B cell (primary cell): ENCODE results near the gene NIP7. TPM values are rescaled to one million over a fixed set of nuclear protein-coding genes. Genes with fewer than 3 reads are reported as not detected.

Experiments used
- ATAC-seq: fragments of 200-7000 bp; cut with Tn5 transposase; one replicate; pipeline ENCODE4 v1.10.0; 2021; ENCODE audit warnings: low read depth, mild to moderate bottlenecking, moderate number of reproducible peaks, moderate library complexity
- CTCF ChIA-PET: fragments of 350-600 bp; sonication (Branson Sonifier 250); formaldehyde crosslinking; loops from one replicate; lab custom pipeline; 2021; ENCODE audit warnings: antibody characterized with exemption, inconsistent platforms; lab: Charles Lee
- POLR2A ChIA-PET: fragments of 350-600 bp; sonication (Branson Sonifier 250); formaldehyde crosslinking; loops from one replicate; lab custom pipeline; 2021; ENCODE audit warnings: antibody characterized with exemption; lab: Charles Lee
- DNase-seq: peaks from one replicate; pipeline ENCODE4 v3.0.0; 2013
- H2AFZ ChIP-seq: 2 replicates; pipeline ENCODE4 v1.6.1; 2012; ENCODE audit warnings: mild to moderate bottlenecking, low read depth, low read length; ENCODE audit not compliant: insufficient read depth, poor library complexity, severe bottlenecking
- H3K27ac ChIP-seq, 2 donors: 1 replicate in 1 of 2; 2 replicates in 1 of 2; pipeline ENCODE4 v1.5.1; 2012 to 2013; ENCODE audit warnings: low read length in 2 of 2, mild to moderate bottlenecking in 2 of 2, moderate library complexity in 1 of 2
- H3K27me3 ChIP-seq, 4 experiments: fragments of 200-600 bp in 1 of 4; sonication (generic) in 1 of 4; replicated peaks in 1 of 4; 1 replicate in 2 of 4; 2 replicates in 2 of 4; pipeline versions ENCODE4 v1.6.1 to v1.7.0; 2013 to 2016; ENCODE audit warnings: low read length in 3 of 4, mild to moderate bottlenecking in 2 of 4, mixed read lengths in 1 of 4, moderate library complexity in 1 of 4; ENCODE audit not compliant: insufficient read depth in 4 of 4, control insufficient read depth in 3 of 4; ENCODE audit errors: control extremely low read depth in 1 of 4
- H3K36me3 ChIP-seq, 2 experiments: replicated peaks in 1 of 2; 1 replicate in 1 of 2; 2 replicates in 1 of 2; pipeline versions ENCODE4 v1.6.1 to v1.7.1; 2013; ENCODE audit warnings: low read length in 1 of 2; ENCODE audit not compliant: insufficient read depth in 2 of 2, control insufficient read depth in 1 of 2; ENCODE audit errors: control extremely low read depth in 1 of 2, extremely low read depth in 1 of 2
- H3K4me1 ChIP-seq, 2 donors: fragments of 200-600 bp in 1 of 2; sonication (generic) in 1 of 2; 1 replicate in 1 of 2; 2 replicates in 1 of 2; pipeline versions ENCODE4 v1.5.1 to v1.6.1; 2013 to 2017; ENCODE audit warnings: low read length in 2 of 2; ENCODE audit not compliant: control insufficient read depth in 2 of 2, insufficient read depth in 2 of 2
- H3K4me2 ChIP-seq: replicated peaks from 2 replicates; pipeline ENCODE3; 2012; ENCODE audit warnings: mild to moderate bottlenecking, low read depth, low read length; ENCODE audit not compliant: poor library complexity, severe bottlenecking
- H3K4me3 ChIP-seq, 5 experiments: fragments of 200-600 bp in 1 of 5; sonication (generic) in 1 of 5; 1 replicate in 3 of 5; 2 replicates in 2 of 5; pipeline versions ENCODE4 v1.5.1 to v1.7.0; 2011 to 2016; ENCODE audit warnings: low read length in 4 of 5, mild to moderate bottlenecking in 4 of 5, low read depth in 2 of 5, control low read depth in 1 of 5, moderate library complexity in 1 of 5; ENCODE audit not compliant: insufficient read depth in 1 of 5; ENCODE audit errors: control extremely low read depth in 1 of 5, extremely low read depth in 1 of 5
- H3K79me2 ChIP-seq: fragments of 200-600 bp; sonication (generic); one replicate; pipeline ENCODE4 v1.6.0; 2016; ENCODE audit warnings: low read length; ENCODE audit not compliant: control insufficient read depth, insufficient read depth
- H3K9ac ChIP-seq: fragments of 200-600 bp; sonication (generic); 2 replicates; pipeline ENCODE4 v1.6.1; 2017; ENCODE audit warnings: mild to moderate bottlenecking, low read length, moderate library complexity
- H3K9me3 ChIP-seq, 3 donors: one replicate each; pipeline versions ENCODE4 v1.6.1 to v1.7.1; 2013; ENCODE audit warnings: low read length in 2 of 3; ENCODE audit not compliant: control insufficient read depth in 2 of 3, insufficient read depth in 1 of 3; ENCODE audit errors: control extremely low read depth in 1 of 3
- H4K20me1 ChIP-seq: 2 replicates; pipeline ENCODE4 v1.6.0; 2012; ENCODE audit warnings: mild to moderate bottlenecking, low read length; ENCODE audit not compliant: insufficient read depth, control insufficient read depth, poor library complexity, severe bottlenecking
- H3K27ac Mint-ChIP-seq: one replicate; pipeline ENCODE4 v1.8.0; 2021; ENCODE audit warnings: mixed read lengths
- H3K27me3 Mint-ChIP-seq: one replicate; pipeline ENCODE4 v1.8.0; 2021; ENCODE audit warnings: mixed read lengths
- H3K4me1 Mint-ChIP-seq: one replicate; pipeline ENCODE4 v1.8.0; 2021; ENCODE audit warnings: mixed read lengths
- H3K4me3 Mint-ChIP-seq: one replicate; pipeline ENCODE4 v1.8.0; 2021; ENCODE audit warnings: mixed read lengths
- H3K9me3 Mint-ChIP-seq: one replicate; pipeline ENCODE4 v1.8.0; 2022; ENCODE audit warnings: mixed read lengths; ENCODE audit not compliant: insufficient read depth
- CTCF ChIP-seq: fragments of 200-600 bp; IDR thresholded peaks from one replicate; pipeline ENCODE4 v1.8.0; 2022; ENCODE audit warnings: antibody characterized with exemption, mild to moderate bottlenecking
- EZH2 ChIP-seq: IDR thresholded peaks from 2 replicates; pipeline ENCODE4 v1.6.1; 2012; ENCODE audit warnings: borderline replicate concordance, low read depth, mild to moderate bottlenecking, moderate library complexity, low read length; ENCODE audit not compliant: insufficient read depth, poor library complexity, severe bottlenecking
- WGBS: methylation state at CpG from one replicate; pipeline ENCODE4 v1.1.5; 2013; ENCODE audit warnings: missing lambda C conversion rate; ENCODE audit not compliant: insufficient coverage; 5-methylcytosine and 5-hydroxymethylcytosine counted together
- intact Hi-C: fragments of 100-400 bp; cut with micrococcal nuclease; formaldehyde crosslinking; loops from one replicate; pipeline ENCODE4 v1.10.0; 2022
- polyA plus RNA-seq: library from polyadenylated mRNA; depleted of rRNA; stranded (reverse); fragments of >200 nt; gene quantifications from 2 replicates; pipeline ENCODE4 v1.2.3, GENCODE V29; 2012
- total RNA-seq, 2 donors: library from RNA; stranded (reverse); fragments of 120-200 nt in 1 of 2; gene quantifications; 1 replicate in 1 of 2; 2 replicates in 1 of 2; pipeline versions ENCODE4 v1.2.3 to v1.2.4, GENCODE V29; 2013 to 2022

The NIP7 gene
- total and polyA plus RNA-seq, 2 donors (not counting 1 experiment from before 2014, with no cell fraction given): 4.4 to 20.2 TPM

- ATAC-seq (no peak), DNase-seq (no peak)
- Histone ChIP-seq H3K27ac (no peak overlapping the region), H3K4me1 (peaks cover 3 to 6% of the 10 kb centered on the region in 2 donors), H3K4me3 (no peak overlapping the region), H2AFZ (no peak overlapping the region), H4K20me1 (no peaks in the 10 kb centered on the region), H3K79me2 (no peaks in the 10 kb centered on the region), H3K4me2 (no peak overlapping the region), H3K27me3 (no peaks in the 10 kb centered on the region), H3K36me3 (no peaks in the 10 kb centered on the region), H3K9me3 (peaks cover 0 to 6% (median 0%) of the 10 kb centered on the region in 3 donors), H3K9ac (no peak overlapping the region)
- Mint-ChIP-seq H3K27me3 (no peaks in the 10 kb centered on the region), H3K4me1 (peaks cover 6% of the 10 kb centered on the region), H3K4me3 (no peak overlapping the region), H3K9me3 (no peaks in the 10 kb centered on the region), H3K27ac (no peak overlapping the region)
- WGBS: no CpG with 5 or more reads among the region's 1 CpG
- intact Hi-C loops: no loop called here
- ChIA-PET POLR2A (no interaction called here), CTCF (interaction anchor here (0.6 kb wide), 1 partner anchor 23 kb away, joined by 3 read pairs; no protein-coding TSS in a partner anchor)
- TF ChIP-seq CTCF (no peak), EZH2 (no peak)
Measured at GRCh38 chr16:69306031-69306430, 33.5 kb upstream of the NIP7 start.

- ChIA-PET CTCF (no interaction called here), POLR2A (no interaction called here)
- DNase-seq (no peak), ATAC-seq (no peak)
- Histone ChIP-seq H3K27me3 (no peaks in the 10 kb centered on the region), H3K9me3 (peaks cover 0 to 6% (median 0%) of the 10 kb centered on the region in 3 donors), H3K9ac (no peak overlapping the region), H2AFZ (no peak overlapping the region), H3K27ac (no peak overlapping the region), H3K4me2 (no peak overlapping the region), H3K4me3 (no peak overlapping the region), H4K20me1 (peaks cover 6% of the 10 kb centered on the region), H3K36me3 (no peaks in the 10 kb centered on the region), H3K79me2 (peaks cover 8% of the 10 kb centered on the region), H3K4me1 (peaks cover 7 to 11% of the 10 kb centered on the region in 2 donors)
- Mint-ChIP-seq H3K27ac (no peak overlapping the region), H3K4me1 (peaks cover 12% of the 10 kb centered on the region), H3K9me3 (no peaks in the 10 kb centered on the region), H3K27me3 (no peaks in the 10 kb centered on the region), H3K4me3 (no peak overlapping the region)
- WGBS: no CpG with 5 or more reads among the region's 1 CpG
- TF ChIP-seq EZH2 (no peak), CTCF (no peak)
- intact Hi-C loops: no loop called here
Measured at GRCh38 chr16:69307091-69307490, 32.5 kb upstream of the NIP7 start.
